HL-60/S4 (cell line): ENCODE measurements around the gene CROCC2.

Experiments
- in situ Hi-C: fragments of 300-500 bp; cut with MboI; formaldehyde crosslinking; loops from 2 replicates; pipeline ENCODE4 v1.14.3; 2022; ENCODE audit warnings: low sequenced_read_pairs

Gene CROCC2

DNA sequence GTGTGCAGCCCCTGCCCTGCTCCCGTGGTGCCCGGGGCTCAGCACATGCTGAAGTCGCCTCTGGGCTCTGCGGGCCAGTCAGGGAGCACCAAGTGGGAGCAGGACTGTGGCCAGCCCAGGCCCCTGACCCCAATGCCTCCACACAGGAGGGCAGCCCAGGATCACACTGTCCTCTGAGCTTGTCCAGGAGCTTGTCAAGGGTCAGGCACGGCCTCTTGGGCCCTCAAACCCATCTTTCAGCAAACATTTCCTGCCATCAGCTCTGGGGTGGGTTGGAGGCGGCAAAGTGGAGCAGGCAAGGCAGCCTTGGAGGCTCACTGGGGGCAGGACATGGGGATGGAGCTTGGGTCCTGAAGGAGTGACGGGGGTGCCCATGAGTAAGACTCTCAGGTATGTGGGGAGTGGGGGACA is 102.6 kb downstream of the CROCC2 start:
- in situ Hi-C loops: no loop called here

DNA sequence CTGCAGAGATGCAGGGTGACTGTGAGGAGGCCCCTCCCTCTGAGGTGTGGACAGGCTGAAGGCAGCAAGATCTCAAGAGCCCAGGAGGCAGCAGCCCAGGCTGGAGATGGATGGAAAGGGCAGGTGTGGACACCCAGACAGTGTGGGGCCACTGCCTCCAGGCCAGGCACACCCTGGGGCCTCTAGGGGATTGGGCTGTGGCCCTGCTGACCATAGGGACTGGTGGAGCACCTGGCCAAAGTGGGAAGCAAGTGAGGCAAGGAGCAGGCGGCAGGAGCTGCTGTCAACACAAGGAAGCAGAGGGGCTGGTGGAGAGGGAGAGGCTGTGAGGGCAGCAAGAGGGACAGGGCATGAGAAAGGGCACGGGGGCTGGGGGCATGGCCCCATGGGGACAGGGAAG is 103.1 kb downstream of the CROCC2 start:
- in situ Hi-C loops: no loop called here

DNA sequence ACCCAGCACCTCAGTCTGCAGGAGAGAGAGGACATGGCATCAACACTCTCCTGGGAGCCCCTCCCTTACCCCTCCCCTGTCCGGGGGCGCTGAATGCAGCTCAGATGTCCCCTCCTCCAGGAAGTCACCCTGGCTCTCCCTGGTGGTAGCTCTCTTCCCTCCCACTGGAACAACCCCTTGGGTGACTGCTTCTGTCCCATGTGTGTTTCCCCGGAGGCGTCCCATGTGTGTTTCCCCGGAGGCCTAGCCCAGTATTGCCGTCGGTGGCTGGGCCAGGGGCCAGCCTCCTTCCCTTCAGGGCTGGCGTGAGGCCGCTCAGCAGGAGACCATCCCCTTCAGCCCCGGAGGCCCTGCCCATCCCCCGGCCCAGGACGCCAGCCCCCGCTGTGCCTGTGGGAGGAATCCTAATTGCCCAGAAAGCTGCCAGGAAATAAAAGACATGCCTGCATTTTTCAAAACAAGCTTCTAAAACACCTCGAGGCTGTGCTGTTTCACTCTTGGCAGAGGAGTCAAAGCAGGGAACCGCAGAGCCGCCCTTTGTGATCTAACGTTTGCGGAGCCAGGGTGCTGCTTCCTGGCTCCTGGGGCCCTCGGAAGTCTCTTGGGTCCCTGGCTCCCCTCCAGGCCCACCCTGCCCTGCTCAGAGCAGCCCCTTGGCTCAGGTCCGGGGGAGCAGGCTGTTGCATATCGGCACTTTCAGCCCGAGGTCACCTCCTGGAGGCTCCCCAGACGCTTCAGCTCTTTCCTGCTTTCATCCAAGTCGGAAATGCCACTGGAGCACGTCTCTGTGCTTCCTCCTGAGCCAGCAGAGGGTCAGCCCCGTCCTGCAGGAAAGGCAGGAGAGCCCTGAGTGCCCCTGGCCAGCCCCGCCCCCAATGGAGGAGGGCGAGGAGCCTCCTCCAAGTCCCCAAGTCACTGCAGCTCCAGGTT is 103.7 kb downstream of the CROCC2 start:
- in situ Hi-C loops: no loop called here

DNA sequence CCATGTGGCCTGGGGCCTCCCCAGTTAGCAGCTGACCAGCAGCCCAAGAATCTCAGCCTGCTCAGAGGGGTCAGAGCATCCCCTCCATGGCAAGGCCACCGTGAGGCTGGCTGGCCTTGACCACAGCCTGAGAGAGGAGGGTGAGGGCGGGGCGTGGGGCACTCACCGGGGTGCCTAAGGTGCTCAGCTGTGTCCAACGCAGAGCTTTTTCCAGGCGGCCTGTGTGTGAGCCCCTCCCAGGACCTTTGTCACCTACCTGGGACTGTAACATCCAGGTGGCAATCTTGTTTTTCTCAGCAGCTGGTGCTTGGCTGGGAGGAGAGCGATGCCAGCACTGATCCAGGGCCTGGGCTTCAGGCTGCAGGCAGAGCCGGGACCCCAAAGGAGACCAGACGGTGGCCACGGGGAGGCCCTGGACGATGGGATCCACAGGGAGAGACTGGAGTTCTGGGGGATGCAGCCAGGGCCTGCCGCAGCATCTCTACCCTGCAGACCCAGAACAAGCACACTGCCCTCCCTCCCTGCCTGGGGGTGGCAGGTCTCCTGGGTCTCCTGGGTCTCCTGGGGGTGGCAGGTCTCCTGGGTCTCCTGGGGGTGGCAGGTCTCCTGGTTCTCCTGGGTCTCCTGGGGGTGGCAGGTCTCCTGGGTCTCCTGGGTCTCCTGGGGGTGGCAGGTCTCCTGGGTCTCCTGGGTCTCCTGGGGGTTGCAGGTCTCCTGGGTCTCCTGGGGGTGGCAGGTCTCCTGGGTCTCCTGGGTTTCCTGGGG is 104.6 kb downstream of the CROCC2 start:
- in situ Hi-C loops: no loop called here

DNA sequence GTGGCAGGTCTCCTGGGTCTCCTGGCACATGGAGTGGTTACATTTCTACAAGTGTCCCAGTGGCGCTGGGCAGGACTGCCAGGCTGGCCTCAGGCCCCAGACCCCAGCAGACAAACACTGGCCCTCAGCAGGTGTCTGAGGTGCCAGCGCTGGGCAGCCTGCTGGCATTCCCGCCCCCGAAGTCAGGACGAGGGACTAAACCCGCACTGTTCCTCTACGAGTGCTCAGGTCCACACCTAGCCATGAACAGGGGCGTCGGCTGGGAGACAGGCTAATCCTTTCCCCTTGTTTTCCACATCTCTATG is 105.1 kb downstream of the CROCC2 start:
- in situ Hi-C loops: no loop called here

DNA sequence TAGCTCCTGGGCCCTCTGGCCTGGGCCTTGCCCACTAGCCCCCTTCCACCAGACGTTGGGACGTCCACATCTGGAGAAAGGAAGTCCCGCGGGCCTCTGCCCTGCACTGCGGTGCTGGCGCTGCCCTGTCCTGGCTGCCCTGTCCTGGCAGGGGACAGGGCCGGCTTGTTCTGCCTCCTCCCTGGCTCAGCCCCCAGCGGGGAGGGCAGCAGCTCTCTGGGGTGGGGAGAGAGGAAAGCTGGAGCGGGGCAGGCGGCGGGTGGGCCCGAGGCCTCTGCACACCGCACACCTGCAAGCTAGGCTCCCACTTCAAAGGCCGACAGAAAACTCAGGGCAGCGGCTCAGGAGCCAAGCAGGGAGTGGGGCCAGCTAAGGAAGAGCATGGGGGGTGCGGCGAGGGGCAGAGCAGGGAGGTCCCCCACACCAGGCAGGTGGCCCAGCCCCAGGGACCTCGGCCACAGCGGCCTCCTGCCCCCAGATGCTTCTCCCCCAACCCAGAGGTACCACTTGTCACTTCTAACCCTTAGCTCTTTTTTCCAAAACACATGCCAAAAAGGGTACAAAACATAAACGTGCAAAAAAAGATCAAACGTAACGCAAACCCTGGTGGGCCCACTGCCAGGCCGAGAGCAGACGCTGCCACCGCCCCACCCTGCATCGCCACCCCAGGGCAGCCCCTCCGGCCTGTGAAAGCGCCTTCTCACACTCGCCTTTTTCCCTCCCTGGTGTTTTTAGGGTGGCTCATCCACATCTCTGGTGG is 105.8 kb downstream of the CROCC2 start:
- in situ Hi-C loops: no loop called here

DNA sequence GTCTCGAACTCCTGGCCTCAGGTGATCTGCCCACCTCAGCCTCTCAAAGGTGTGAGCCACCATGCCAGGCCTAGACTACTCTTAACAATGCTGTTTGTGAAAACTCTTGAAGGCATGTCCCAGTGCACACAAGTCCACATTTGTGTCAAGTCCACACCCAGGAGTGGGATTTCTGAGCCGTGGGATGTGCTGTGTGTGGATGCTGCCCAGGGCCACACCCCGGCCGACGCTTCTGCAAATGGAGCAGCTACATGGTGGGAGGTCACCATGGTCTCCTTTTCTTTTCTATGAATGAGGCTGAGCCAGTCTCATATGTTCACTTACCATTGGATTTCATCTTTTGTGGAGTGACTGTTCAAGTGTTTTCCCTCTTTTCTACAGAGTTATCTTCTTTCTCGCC is 108.1 kb downstream of the CROCC2 start:
- in situ Hi-C loops: no loop called here

DNA sequence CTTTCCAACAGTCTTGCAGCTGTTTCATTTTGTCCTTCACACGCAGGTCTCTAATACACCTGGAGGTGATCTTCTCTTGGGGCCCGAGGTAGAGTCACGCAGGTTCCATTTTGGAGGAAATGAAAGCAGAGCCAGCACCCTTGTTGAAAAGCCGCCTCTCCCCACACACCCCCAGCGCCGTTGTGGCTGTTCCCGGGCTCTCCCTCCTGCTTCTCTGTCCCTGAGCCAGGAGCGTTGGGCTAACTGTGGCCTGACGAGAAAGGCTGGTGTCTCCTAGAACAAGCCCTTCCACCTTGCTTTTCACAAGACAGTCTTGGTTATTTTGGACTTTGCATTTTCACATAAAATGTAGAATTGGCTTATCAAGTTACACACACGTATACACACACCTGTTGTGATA is 108.6 kb downstream of the CROCC2 start:
- in situ Hi-C loops: no loop called here

DNA sequence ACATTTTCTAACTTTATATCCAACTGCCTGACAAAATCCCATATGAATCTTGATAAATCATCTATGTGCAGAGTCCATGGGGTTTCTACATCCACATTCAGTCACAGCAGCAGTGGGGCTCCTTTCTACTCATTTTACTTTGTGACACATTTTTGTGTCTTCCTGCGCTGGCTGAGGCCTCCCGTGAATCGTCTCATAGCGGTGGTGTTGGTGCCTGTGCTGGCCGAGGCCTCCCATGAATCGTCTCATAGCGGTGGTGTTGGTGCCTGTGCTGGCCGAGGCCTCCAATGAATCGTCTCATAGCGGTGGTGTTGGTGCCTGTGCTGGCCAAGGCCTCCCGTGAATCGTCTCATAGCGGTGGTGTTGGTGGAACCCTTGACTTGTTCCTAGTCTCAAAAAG is 109.3 kb downstream of the CROCC2 start:
- in situ Hi-C loops: no loop called here

DNA sequence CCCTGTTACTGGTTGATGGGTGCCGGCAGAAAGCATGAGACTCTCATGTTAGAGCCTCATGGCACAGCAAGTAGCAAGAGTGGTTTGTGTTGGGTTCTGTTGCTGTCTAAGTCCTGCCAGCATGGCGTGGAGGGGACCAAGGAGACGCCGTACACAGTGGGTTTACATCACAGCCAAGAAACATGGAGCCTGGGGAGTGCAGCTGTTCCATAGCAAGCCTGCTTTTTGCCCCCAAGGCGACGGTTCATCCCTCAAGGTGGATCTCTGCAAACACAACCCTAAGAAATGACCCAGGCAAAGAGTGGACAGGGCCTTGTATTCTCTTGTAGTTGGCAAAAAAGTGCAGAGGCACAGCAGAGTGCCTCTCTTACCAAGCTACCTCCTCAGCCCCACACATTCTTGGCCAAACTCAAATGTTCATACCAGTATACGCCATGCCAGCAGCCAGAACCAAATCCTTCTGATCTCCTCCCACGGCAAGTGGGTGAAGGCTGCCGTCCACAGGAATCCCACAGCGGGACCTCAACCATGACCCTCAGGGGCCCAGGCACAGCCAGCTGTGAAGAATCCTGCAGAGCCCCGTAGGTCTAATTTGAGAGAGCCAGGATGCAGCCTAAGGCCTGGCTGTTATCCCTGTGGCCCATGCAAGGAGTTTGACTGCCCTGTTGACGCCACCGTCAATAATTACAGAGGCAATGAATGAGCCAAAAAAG is 111.2 kb downstream of the CROCC2 start:
- in situ Hi-C loops: no loop called here

DNA sequence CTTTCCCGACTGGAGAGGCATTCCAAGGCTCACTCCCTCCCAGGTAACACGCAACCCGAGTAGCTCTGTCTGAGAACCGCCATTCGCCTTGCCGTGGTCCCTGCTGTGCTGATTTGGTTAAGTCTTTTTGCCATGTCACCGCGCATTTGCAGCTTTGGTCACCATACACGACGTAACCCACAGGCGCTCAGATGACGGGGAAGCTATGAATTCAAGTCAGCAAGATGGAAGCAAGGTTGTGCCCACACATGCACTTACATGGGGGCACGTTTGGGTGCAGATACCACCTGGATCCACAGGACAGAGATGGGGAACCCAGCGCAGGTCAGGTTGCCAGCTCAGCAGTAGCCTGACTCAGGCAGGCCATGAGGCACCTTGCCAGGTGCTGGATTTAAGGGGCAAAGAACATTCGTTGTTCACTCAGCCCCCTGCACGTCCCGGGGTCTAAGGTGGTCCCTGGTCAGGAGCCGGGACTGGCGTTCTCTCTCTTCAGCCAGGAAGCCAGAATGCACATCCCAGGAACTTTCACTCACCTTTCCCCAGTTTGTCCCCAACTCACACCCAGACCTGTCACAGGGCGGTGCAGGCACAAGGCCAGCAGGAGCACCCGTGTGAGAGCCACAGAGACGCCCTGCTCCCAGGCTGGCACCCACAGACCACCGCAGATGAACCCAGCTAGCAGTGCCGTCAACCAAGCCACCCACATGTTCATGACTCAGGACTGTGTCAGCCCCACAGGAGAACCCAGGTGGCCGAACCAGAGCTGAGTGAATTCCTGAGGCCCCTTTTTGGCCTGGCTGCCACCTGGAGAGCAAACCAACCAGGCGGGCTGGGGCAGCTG is 112.1 kb downstream of the CROCC2 start:
- in situ Hi-C loops: no loop called here

DNA sequence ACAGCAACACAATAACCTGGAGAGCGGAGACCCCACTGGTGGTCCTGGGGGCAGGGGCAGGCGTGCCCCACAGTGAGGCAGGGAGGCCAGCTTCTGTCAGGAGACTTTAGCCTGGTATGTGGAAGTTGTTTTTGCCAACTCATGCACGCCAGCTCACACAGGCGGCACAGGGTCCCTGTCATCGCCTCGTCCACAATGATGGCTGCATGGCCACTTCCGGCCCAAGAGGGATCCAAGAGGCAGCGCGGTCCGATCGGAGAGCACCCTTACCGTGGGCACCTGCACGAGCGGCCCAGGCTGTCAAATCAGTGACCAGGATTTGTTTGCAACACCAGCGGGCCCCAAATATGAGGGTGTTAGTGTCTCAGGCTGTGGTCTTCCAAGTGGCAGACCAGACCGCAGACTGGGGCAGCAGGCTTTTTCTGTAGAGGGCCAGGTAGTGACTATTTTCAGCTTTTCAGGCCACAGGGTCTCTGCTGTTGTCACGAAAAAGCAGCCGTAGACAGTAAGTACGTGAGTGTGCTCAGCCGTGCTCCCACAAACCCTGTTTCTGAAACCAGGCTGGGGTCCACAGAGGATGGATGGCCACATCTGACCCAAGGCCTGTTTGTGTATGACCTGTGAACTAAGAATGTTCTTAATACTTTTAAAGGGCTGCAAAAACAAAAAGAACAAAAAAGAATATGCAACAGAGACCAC is 113.5 kb downstream of the CROCC2 start:
- in situ Hi-C loops: no loop called here

DNA sequence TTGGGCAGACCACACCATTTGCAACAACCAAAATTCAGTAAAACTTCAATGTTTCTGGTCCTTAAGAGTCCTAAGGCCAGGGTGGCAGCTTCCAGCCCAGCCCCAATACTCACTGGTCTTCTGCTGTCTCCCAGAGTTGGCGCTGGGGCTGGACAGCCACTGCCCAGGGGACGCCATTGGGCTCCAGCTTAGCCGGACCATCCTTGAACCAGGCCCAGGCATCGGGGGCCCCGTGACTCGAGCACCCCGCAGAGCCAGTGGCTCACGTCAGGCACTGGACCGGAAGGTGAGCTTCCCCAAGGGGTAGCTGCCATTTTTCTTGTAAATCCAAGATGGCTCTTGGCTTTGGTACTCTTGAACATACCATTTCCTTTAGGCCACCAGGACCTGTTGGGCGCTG is 114.1 kb downstream of the CROCC2 start:
- in situ Hi-C loops: no loop called here

DNA sequence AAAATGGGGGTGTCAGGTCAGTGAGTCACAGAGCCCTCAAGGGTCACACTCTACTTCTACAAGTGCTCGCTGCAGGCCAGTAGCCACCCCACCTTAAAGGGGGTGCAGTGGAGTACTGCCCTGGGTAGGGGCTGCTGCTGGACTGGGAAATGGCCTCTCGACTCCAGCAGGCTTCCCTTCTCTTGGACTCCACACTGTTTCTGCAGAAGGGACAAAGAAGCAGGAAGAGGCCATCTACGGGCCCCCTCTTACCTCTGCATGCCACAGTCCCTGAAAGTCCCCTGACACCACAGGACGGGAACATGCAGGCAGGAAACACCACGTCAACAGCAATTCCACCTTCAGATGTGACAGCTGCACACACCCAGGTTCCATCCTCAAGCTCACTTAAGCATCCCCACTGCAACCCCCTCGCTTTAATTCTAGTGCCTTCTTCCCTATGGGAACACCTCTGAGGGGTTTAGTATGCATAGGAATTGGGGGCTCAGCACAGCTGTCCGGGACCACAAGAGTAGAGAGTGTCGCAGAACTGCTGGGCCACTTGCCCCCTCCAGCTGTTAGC is 114.6 kb downstream of the CROCC2 start:
- in situ Hi-C loops: no loop called here

DNA sequence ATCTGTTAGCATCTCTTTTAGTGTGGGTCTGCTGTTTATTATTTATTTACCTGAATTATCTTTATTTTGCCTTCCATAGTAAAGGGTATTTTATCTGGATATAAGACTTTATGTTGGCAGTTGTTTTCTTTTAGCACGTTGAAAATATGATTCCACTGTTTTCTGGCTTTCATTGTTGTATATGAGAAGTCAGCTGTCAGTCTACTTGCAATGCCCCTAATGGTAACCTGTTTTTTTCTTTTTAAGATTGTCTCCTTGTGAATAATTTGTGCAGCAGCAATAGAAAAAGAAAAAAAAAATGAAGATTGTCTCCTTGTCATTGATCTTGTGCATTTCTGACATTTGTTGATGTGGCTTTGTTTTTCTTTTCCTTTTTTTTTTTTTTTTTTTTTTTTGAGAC is 119.5 kb downstream of the CROCC2 start:
- in situ Hi-C loops: no loop called here

DNA sequence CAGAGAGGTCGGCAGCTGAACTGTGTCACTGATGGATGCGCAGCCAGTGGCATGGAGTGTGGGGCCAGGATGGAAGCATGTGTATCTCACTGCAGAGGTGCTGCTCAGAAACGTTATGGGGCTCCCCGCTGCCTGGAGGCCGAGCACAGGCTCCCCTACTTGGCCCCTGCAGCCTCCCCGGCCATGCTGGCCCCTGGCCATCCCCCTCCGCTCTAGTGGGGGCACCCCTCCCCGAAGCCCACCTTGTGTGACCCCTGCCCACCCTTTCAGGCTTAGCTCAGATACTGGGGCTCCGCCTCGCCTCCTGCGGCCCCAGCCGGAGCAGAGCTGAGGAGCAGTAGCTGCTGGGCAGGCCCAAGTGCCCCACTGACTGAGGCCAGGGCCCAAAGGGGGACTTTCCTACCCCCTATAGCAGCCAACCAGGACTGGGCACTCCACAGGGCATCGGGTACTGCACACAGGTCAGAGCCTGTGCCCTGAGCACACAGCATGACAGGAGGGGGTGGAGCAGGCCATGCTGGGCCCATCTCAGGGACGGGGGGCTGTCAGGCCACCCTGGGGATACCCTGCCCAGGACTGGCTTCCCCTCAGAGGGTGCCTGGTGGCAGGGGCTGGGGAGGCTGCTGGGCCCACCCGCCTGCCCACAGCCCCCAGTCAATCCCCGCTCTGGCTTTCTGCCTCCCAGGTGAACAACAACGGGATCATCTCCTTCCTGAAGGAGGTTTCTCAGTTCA is 123.6 kb downstream of the CROCC2 start:
- in situ Hi-C loops: no loop called here

DNA sequence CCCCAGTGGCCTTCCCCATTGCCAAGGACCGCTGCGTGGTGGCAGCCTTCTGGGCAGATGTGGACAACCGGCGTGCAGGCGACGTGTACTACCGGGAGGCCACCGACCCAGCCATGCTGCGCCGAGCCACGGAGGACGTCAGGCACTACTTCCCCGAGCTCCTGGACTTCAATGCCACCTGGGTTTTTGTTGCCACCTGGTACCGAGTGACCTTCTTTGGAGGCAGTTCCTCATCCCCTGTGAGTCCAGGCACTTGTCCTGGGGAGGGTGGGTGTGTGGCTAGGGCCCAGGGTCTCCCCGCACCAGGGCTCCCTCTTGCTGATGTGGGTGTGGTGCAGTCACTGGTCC is 124.2 kb downstream of the CROCC2 start:
- in situ Hi-C loops: no loop called here

DNA sequence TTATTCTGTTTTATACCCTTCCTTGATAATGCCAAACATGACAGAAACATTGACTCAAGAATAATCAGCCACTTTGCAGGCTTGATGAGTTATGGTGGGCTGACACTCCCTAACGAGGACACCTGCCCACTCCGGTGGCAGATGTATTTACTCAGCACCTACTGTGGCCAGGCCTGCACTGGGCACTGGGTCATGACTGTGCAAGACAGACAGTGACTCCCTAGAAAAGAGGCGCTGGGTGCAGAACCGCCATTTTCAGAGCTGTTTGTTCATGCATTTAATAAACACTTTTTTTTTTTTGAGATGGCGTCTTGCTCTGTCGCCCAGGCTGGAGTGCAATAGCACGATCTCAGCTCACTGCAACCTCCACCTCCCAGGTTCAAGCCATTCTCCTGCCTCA is 124.7 kb downstream of the CROCC2 start:
- in situ Hi-C loops: no loop called here
